HG03066 (cell line): ENCODE measurements around the gene ZNF407.
A peak's percentile ranks its signal among the peaks of the same experiment; 100 is the strongest.

Experiments used
- ATAC-seq: cut with Tn5 transposase; IDR thresholded peaks from one replicate; pipeline ENCODE4 v1.9.1; 2021; ENCODE audit warnings: low read depth; ENCODE audit not compliant: unreplicated experiment

ZNF407 gene

GRCh38 chr18:74990563-74991081, 393.0 kb downstream of the ZNF407 start:
- no peak for ATAC-seq

- ATAC-seq = peak; percentile 87
Observed at GRCh38 chr18:74994502-74995418, 397.1 kb downstream of the ZNF407 start.

- ATAC-seq = no peak
Observed at GRCh38 chr18:74995419-74995736, 397.7 kb downstream of the ZNF407 start.

- no peak for ATAC-seq
Observed at GRCh38 chr18:74996055-74996454, 398.4 kb downstream of the ZNF407 start.

GRCh38 chr18:74996996-74997395, 399.3 kb downstream of the ZNF407 start:
- no peak for ATAC-seq

- no peak for ATAC-seq
Observed at GRCh38 chr18:75000920-75001319, 403.2 kb downstream of the ZNF407 start.

GRCh38 chr18:75003039-75003438, 405.4 kb downstream of the ZNF407 start:
- ATAC-seq = no peak

GRCh38 chr18:75003764-75004690, 406.4 kb downstream of the ZNF407 start:
- no peak for ATAC-seq

GRCh38 chr18:75005626-75006025, 408.0 kb downstream of the ZNF407 start:
- ATAC-seq = no peak

- ATAC-seq = no peak
Observed at GRCh38 chr18:75008186-75008585, 410.5 kb downstream of the ZNF407 start.

- no peak for ATAC-seq
Observed at GRCh38 chr18:75009296-75009695, 411.6 kb downstream of the ZNF407 start.

- ATAC-seq = no peak
Observed at GRCh38 chr18:75009878-75010277, 412.2 kb downstream of the ZNF407 start.

- ATAC-seq = no peak
Observed at GRCh38 chr18:75010278-75010677, 412.6 kb downstream of the ZNF407 start.

GRCh38 chr18:75010689-75011088, 413.0 kb downstream of the ZNF407 start:
- ATAC-seq = no peak

GRCh38 chr18:75016025-75016717, 418.5 kb downstream of the ZNF407 start:
- peak; percentile 89 for ATAC-seq

- ATAC-seq = peak; percentile 64
Observed at GRCh38 chr18:75023473-75023872, 425.8 kb downstream of the ZNF407 start.

GRCh38 chr18:75024871-75025270, 427.2 kb downstream of the ZNF407 start:
- ATAC-seq = no peak

- no peak for ATAC-seq
Observed at GRCh38 chr18:75025573-75025972, 427.9 kb downstream of the ZNF407 start.

GRCh38 chr18:75029481-75029880, 431.8 kb downstream of the ZNF407 start:
- no peak for ATAC-seq

GRCh38 chr18:75031717-75032317, 434.1 kb downstream of the ZNF407 start:
- ATAC-seq = no peak
